ENCODE data around the gene DDAH2. TPM values are rescaled to one million over a fixed set of nuclear protein-coding genes. Genes with fewer than 3 reads are reported as not detected.

The DDAH2 gene
- total and polyA plus RNA-seq, 8 donors: 70.2 to 199 (median 161) TPM

DNA sequence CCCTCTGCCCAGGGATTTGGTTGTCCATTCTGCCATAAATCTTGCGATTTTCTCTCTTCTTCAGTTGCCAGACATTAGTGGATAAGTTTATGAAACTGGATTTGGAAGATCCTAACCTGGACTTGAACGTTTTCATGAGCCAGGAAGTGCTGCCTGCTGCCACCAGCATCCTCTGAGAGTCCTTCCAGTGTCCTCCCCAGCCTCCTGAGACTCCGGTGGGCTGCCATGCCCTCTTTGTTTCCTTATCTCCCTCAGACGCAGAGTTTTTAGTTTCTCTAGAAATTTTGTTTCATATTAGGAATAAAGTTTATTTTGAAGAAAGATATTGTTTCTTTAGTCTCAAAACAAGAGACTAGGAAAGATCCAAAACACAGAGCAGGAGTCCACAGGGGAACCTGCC, 33.3 kb upstream of the DDAH2 start, which contains the start of gene SAPCD1:
TSS of gene SAPCD1 (plus strand) at position 301 of the 400 bp plus-strand sequence. CDS start 399 bp downstream, outside the sequence.
- DNase-seq (no peak), ATAC-seq (no peak)
- H3K27ac ChIP-seq: no peak within 1 kb of the TSS
- peaks cover 0 to 15% of the 10 kb centered on the region in 2 donors for H3K36me3 ChIP-seq
- TF ChIP-seq, protein P1, sequence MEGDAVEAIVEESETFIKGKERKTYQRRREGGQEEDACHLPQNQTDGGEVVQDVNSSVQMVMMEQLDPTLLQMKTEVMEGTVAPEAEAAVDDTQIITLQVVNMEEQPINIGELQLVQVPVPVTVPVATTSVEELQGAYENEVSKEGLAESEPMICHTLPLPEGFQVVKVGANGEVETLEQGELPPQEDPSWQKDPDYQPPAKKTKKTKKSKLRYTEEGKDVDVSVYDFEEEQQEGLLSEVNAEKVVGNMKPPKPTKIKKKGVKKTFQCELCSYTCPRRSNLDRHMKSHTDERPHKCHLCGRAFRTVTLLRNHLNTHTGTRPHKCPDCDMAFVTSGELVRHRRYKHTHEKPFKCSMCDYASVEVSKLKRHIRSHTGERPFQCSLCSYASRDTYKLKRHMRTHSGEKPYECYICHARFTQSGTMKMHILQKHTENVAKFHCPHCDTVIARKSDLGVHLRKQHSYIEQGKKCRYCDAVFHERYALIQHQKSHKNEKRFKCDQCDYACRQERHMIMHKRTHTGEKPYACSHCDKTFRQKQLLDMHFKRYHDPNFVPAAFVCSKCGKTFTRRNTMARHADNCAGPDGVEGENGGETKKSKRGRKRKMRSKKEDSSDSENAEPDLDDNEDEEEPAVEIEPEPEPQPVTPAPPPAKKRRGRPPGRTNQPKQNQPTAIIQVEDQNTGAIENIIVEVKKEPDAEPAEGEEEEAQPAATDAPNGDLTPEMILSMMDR (IDR thresholded peaks at IDR 0.05): no peak
- no peaks in the 10 kb centered on the region for H3K9me3 ChIP-seq
- H3K4me3 ChIP-seq: no peak within 1 kb of the TSS
- intact Hi-C loops (cut with DNase I): no loop called here
- H3K4me1 ChIP-seq: peaks cover 0 to 3% of the 10 kb centered on the region in 2 donors
- no peaks in the 10 kb centered on the region for H3K27me3 ChIP-seq

DNA sequence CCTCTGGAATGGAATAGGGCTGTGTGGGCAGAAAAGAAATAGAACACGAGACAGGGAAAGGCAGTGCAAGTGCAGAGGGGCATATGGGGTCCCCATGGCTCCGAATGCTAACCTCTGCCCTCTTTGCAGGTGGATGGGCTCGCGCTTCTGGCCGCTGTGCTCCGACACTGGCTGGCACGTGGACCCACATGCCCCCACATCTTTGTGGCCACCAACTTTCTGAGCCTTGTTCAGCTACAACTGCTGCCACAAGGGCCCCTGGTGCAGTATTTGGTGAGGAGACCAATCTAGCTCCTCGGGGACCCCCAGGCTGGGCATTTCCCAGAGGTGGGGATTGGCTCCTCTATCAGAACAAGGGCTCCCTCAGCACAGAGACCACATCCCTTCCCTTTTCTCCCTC, 32.2 kb upstream of the DDAH2 start:
- intact Hi-C loops (cut with DNase I): no loop called here
- Histone ChIP-seq H3K36me3 (peaks cover 0 to 15% of the 10 kb centered on the region in 2 donors), H3K27me3 (no peaks in the 10 kb centered on the region), H3K4me3 (no peak overlapping the region), H3K9me3 (no peaks in the 10 kb centered on the region), H3K27ac (no peak overlapping the region), H3K4me1 (no peaks in the 10 kb centered on the region)
- TF ChIP-seq, protein P1 (IDR thresholded peaks at IDR 0.05): no peak
- DNase-seq: no peak
- ATAC-seq: no peak

DNA sequence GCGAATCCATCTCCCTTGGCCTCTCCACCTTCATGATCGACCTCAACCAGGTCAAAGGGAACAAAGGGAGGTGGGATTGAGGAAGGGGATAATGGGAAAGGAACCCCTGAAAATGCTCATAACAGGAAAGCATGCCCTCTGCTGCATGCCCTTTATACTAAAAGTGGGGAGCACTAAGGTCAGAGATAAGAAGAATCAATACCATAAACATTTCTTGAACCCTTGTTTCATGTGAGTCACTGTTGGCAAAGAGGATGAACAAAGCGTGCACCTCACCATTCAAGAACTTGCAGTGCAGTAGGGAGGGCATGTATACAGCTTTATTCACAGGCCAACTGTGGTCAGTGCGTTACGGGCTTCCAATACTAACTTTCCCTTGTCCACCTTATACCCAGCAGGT, 31.7 kb upstream of the DDAH2 start:
- ATAC-seq (no peak), DNase-seq (no peak)
- TF ChIP-seq, protein P1 (IDR thresholded peaks at IDR 0.05): no peak
- Histone ChIP-seq H3K27me3 (no peaks in the 10 kb centered on the region), H3K27ac (no peak overlapping the region), H3K4me3 (no peak overlapping the region), H3K9me3 (no peaks in the 10 kb centered on the region), H3K36me3 (peaks cover 0 to 15% of the 10 kb centered on the region in 2 donors), H3K4me1 (no peaks in the 10 kb centered on the region)
- intact Hi-C loops (cut with DNase I): no loop called here

DNA sequence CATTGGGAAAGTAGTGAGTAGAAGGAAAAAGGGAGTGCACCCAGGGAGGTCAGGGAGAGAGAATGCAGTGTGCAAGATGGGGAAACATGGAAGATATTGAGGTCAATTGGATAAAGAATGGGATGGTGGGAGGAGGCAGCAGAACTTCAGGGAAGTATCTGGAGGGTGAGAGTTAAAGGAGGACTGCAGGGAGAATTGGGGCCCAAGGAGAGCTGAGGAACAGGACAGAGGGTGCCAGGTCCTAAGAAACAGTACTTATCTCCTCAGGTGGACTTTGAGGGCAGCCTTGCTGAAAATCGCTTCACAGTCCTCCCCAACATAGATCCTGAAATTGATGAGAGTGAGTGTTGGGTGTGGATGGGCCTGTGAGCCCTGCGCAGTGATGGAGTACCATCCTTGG, 29.2 kb upstream of the DDAH2 start:
- ATAC-seq (no peak), DNase-seq (no peak)
- H3K36me3 ChIP-seq: peaks cover 0 to 15% of the 10 kb centered on the region in 2 donors
- no peak overlapping the region for H3K27ac ChIP-seq
- no peaks in the 10 kb centered on the region for H3K4me1 ChIP-seq
- TF ChIP-seq, protein P1 (IDR thresholded peaks at IDR 0.05): no peak
- H3K4me3 ChIP-seq: no peak overlapping the region
- no peaks in the 10 kb centered on the region for H3K9me3 ChIP-seq
- no peaks in the 10 kb centered on the region for H3K27me3 ChIP-seq
- intact Hi-C loops (cut with DNase I): no loop called here

DNA sequence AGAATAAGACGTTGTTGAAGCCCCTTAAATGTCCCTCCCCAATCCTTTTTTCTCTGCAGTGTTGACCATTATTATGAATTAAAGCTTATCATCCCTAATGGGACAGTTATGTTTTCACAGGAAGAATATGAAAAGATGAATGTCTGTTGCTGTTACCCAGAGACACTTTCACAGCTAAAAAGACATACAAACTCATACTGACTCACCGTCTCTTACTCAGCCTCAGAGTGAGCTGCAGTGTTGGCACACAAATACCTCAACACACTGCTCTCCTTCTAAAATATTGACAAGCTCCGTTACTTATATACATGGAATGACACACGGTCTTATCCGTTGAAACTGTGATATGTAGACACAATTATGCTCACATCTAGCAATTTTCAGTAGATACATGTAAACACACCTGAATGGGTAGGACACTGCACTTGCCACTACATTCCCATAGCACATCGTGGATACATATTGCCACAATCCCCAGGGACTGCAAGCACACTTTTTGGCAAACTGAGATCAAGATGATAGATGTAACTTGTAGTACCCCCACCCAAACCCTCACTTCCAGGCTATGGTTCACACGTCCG, 23.7 kb upstream of the DDAH2 start:
- ATAC-seq (no peak), DNase-seq (no peak)
- TF ChIP-seq, protein P1 (IDR thresholded peaks at IDR 0.05): no peak
- Histone ChIP-seq H3K9me3 (no peaks in the 10 kb centered on the region), H3K36me3 (no peaks in the 10 kb centered on the region), H3K27ac (no peak overlapping the region), H3K4me1 (no peaks in the 10 kb centered on the region), H3K27me3 (no peaks in the 10 kb centered on the region), H3K4me3 (no peak overlapping the region)
- intact Hi-C loops (cut with DNase I): no loop called here

Data from left lung (tissue), 10 donors.